GM19324 (cell line): ENCODE measurements around the gene METTL24.

Source experiments
- ATAC-seq: cut with Tn5 transposase; IDR thresholded peaks from one replicate; pipeline ENCODE4 v1.9.1; 2021; ENCODE audit warnings: mild to moderate bottlenecking, moderate library complexity; ENCODE audit not compliant: unreplicated experiment, low FRiP score

Gene METTL24

GRCh38 chr6:110357664-110358552 lies at the start of gene METTL24:
METTL24 (minus strand) TSS chr6:110358349; CDS start chr6:110358272, 77 bp downstream.
- no peak for ATAC-seq

- no peak for ATAC-seq
These were observed 46.5 kb upstream of the METTL24 start for GRCh38 chr6:110404607-110405006.

GRCh38 chr6:110401585-110402176 lies 43.5 kb upstream of the METTL24 start:
- no peak for ATAC-seq

- ATAC-seq, result no peak
These were observed 42.1 kb upstream of the METTL24 start for GRCh38 chr6:110400208-110400607.

- no peak for ATAC-seq
These were observed 41.3 kb upstream of the METTL24 start for GRCh38 chr6:110399219-110400071.

GRCh38 chr6:110398778-110399177 lies 40.6 kb upstream of the METTL24 start:
- ATAC-seq, result no peak

- no peak for ATAC-seq
These were observed 37.1 kb upstream of the METTL24 start for GRCh38 chr6:110395221-110395620.

- ATAC-seq, result no peak
These were observed 36.3 kb upstream of the METTL24 start for GRCh38 chr6:110394409-110394808.

- ATAC-seq, result no peak
These were observed 34.6 kb upstream of the METTL24 start for GRCh38 chr6:110392727-110393126.

- no peak for ATAC-seq
These were observed 32.3 kb upstream of the METTL24 start for GRCh38 chr6:110390404-110390803.

GRCh38 chr6:110389689-110390382 lies 31.7 kb upstream of the METTL24 start:
- no peak for ATAC-seq

- no peak for ATAC-seq
These were observed 29.8 kb upstream of the METTL24 start for GRCh38 chr6:110387986-110388385.

- ATAC-seq, result no peak
These were observed 27.3 kb upstream of the METTL24 start for GRCh38 chr6:110385458-110385863.

- no peak for ATAC-seq
These were observed 20.4 kb upstream of the METTL24 start for GRCh38 chr6:110378552-110378951.

GRCh38 chr6:110369066-110369465 lies 10.9 kb upstream of the METTL24 start:
- ATAC-seq, result no peak

- ATAC-seq, result no peak
These were observed 10.1 kb upstream of the METTL24 start for GRCh38 chr6:110368284-110368683.

- ATAC-seq, result no peak
These were observed 9.7 kb upstream of the METTL24 start for GRCh38 chr6:110367825-110368224.

GRCh38 chr6:110366975-110367374 lies 8.8 kb upstream of the METTL24 start:
- ATAC-seq, result no peak

- no peak for ATAC-seq
These were observed 8.1 kb upstream of the METTL24 start for GRCh38 chr6:110366256-110366655.

- ATAC-seq, result no peak
These were observed 6.4 kb upstream of the METTL24 start for GRCh38 chr6:110364364-110365105.
